GM23338 (cell line): ENCODE measurements around the gene MLLT6. TPM values are rescaled to one million over a fixed set of nuclear protein-coding genes. Genes with fewer than 3 reads are reported as not detected.
A peak's percentile ranks its signal among the peaks of the same experiment; 100 is the strongest.

ENCODE experiments used
- CREB1 ChIP-seq: fragments of 250-450 bp; sonication (Bioruptor Pico); IDR thresholded peaks from 2 replicates; pipeline ENCODE4 v1.5.0; 2020; ENCODE audit warnings: low read depth, mild to moderate bottlenecking, moderate library complexity
- ETS1 ChIP-seq: IDR thresholded peaks from 2 replicates; pipeline ENCODE4 v1.6.1; 2016; ENCODE audit warnings: antibody characterized with exemption
- EZH2 ChIP-seq: fragments of 200-600 bp; sonication (generic); IDR thresholded peaks from one replicate; pipeline ENCODE4 v1.8.0; 2017; ENCODE audit warnings: antibody characterized with exemption, mild to moderate bottlenecking, low read depth; ENCODE audit not compliant: unreplicated experiment
- NANOG ChIP-seq: IDR thresholded peaks from 2 replicates; pipeline ENCODE4 v1.6.1; 2016; ENCODE audit warnings: antibody characterized with exemption, borderline replicate concordance
- ZNF114 ChIP-seq: fragments of 250-450 bp; sonication (Bioruptor Pico); IDR thresholded peaks from 2 replicates; pipeline ENCODE4 v1.5.0; 2020; ENCODE audit warnings: mild to moderate bottlenecking, moderate library complexity
- ZNF462 ChIP-seq: fragments of 250-450 bp; sonication (Bioruptor Pico); IDR thresholded peaks from 2 replicates; pipeline ENCODE4 v1.5.0; 2020; ENCODE audit warnings: mild to moderate bottlenecking, moderate library complexity
- polyA plus RNA-seq: library from polyadenylated mRNA; unstranded; fragments of >200 nt; fragmentation: Nextera tagmentation; extraction: Ambion mirVana; gene quantifications from 2 replicates; pipeline ENCODE4 v1.2.1, GENCODE V29; 2016
- total RNA-seq: library from RNA; depleted of rRNA; stranded (reverse); fragments of >200 nt; shearing (Covaris generic); gene quantifications from 2 replicates; pipeline ENCODE4 v1.2.3, GENCODE V29; 2014

The MLLT6 gene
- total and polyA plus RNA-seq, 2 experiments from 2014 or later: 2.6 to 2.8 TPM

- no peak for TF ChIP-seq ZNF462 (CRISPR knock-in tag)
- no peak for TF ChIP-seq ZNF114
- peak; percentile 84 for TF ChIP-seq CREB1 (CRISPR knock-in tag)
- no peak for TF ChIP-seq ETS1
- peak; percentile 55 for TF ChIP-seq EZH2
- no peak for TF ChIP-seq NANOG
Measured at GRCh38 chr17:38674749-38675615, 30.1 kb upstream of the MLLT6 start, which contains the start of gene EPOP (continued).
